ENCODE data around the gene MEF2D.

The MEF2D gene

DNA sequence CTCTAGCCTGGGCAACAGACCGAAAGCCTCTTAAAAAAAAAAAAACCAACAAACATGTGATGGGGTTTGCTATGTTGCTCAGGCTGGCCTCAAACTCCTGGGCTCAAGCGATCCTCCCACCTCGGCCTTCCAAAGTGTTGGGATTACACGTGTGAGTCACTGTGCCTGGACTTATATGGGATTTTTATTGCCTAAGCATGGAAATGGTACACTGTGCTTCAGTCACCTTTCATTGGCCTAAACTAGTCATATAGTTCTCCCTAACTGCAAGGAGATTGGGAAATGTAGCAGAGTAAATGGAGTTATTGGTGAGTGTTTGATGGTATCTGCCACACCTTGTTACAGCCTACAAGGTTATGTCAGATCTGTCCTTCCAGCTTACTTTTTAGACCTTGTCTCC, 17.2 kb upstream of the MEF2D start:
- no peak for TF ChIP-seq CTCF (IDR thresholded peaks at IDR 0.05; ENCODE audit: borderline replicate concordance, control extremely low read depth, extremely low read depth, insufficient read depth, missing control alignments)
- in situ Hi-C loops (cut with MboI; ENCODE audit: low sequenced_read_pairs, unreplicated experiment), result no loop called here
- DNase-seq (ENCODE audit: low spot score), result no peak

- no peak for TF ChIP-seq CTCF (IDR thresholded peaks at IDR 0.05; ENCODE audit: borderline replicate concordance, control extremely low read depth, extremely low read depth, insufficient read depth, missing control alignments)
- in situ Hi-C loops (cut with MboI; ENCODE audit: low sequenced_read_pairs, unreplicated experiment), result no loop called here
- no peak for DNase-seq (ENCODE audit: low spot score)
Observed at GRCh38 chr1:156516821-156517220, 16.2 kb upstream of the MEF2D start.

DNA sequence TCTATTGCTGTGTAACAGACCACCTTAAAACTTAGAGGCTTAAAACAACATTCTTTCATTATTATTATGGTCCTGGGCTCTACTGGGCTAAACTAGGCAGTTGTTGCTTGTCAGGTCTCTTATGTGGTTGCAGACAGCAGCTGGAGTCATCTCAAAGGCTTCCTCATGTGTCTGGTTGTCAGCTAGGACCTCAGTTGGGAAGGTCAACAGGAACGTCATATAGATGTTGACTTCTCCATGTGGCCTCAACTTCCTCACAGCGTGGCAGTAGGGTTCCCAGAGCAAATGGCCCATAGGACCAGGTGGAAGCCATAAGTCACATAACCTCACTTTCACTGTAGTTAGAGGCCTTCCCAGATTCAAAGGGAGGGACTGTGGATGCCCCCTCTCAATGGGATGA, 15.4 kb upstream of the MEF2D start:
- TF ChIP-seq CTCF (IDR thresholded peaks at IDR 0.05; ENCODE audit: borderline replicate concordance, control extremely low read depth, extremely low read depth, insufficient read depth, missing control alignments), result no peak
- DNase-seq (ENCODE audit: low spot score), result no peak
- in situ Hi-C loops (cut with MboI; ENCODE audit: low sequenced_read_pairs, unreplicated experiment), result no loop called here

GRCh38 chr1:156513185-156513584, 12.6 kb upstream of the MEF2D start:
- no peak for TF ChIP-seq CTCF (IDR thresholded peaks at IDR 0.05; ENCODE audit: borderline replicate concordance, control extremely low read depth, extremely low read depth, insufficient read depth, missing control alignments)
- in situ Hi-C loops (cut with MboI; ENCODE audit: low sequenced_read_pairs, unreplicated experiment), result no loop called here
- DNase-seq (ENCODE audit: low spot score), result no peak

DNA sequence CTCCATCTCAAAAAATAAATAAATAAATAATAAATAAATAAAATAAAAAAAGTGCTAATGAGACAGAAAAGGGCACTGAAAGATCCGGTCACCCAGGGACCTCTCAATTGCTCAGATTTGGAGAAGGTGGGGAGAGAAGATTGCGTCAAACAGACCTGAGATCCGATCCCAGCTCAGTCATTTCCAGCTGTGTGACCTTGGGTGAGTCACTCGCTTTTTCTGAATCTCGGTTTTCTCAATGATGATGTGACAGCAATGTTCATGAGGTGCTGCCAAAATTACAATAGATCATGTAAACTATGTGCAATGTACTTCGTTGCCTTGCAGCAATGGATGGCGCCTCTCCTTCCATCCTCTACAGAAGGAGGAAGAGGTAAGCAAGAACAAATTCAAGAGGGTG, 11.1 kb upstream of the MEF2D start:
- DNase-seq (ENCODE audit: low spot score), result no peak
- in situ Hi-C loops (cut with MboI; ENCODE audit: low sequenced_read_pairs, unreplicated experiment), result no loop called here
- TF ChIP-seq CTCF (IDR thresholded peaks at IDR 0.05; ENCODE audit: borderline replicate concordance, control extremely low read depth, extremely low read depth, insufficient read depth, missing control alignments), result no peak

GRCh38 chr1:156510709-156511108, 10.1 kb upstream of the MEF2D start:
- TF ChIP-seq CTCF (IDR thresholded peaks at IDR 0.05; ENCODE audit: borderline replicate concordance, control extremely low read depth, extremely low read depth, insufficient read depth, missing control alignments), result no peak
- no peak for DNase-seq (ENCODE audit: low spot score)
- in situ Hi-C loops (cut with MboI; ENCODE audit: low sequenced_read_pairs, unreplicated experiment), result no loop called here

Data from GM13976 (cell line).